ENCODE data around the gene SENP8. TPM values are rescaled to one million over a fixed set of nuclear protein-coding genes. Genes with fewer than 3 reads are reported as not detected.

The SENP8 gene
- total RNA-seq, 6 experiments from 2014 or later: 3.4 to 4.8 (median 3.8) TPM

DNA sequence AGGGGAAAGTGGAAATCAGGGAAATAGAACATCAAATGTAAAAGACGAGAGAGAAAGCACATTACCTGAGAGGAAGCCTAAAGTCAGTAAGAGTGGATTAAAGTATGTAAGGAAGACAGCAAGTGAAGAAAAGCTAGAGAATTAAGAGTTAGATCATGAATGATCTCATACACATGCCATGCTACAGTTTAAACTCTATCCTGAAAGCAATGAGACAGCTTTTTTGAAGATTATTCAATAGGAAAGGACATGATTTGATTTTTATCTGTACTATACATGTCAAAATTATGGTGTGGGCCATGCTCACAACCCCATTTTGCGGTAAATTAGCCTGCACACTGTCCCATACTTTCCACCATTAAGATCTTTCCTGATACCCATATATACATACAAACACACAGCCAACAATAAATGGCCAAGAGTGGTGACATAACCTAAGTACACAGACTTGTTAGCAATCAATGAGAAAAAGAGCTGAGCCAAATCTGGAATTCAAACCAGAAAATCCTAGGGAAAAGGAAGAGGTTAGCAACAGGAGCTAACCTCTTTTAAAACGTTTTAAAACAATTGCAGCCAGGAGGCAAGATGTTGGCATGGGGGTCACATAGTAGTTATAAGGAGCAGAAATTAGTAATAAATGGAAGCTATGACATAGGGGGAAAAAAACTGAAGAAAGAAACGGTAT lies 4.7 kb upstream of the SENP8 start:
- TF ChIP-seq, protein P1, sequence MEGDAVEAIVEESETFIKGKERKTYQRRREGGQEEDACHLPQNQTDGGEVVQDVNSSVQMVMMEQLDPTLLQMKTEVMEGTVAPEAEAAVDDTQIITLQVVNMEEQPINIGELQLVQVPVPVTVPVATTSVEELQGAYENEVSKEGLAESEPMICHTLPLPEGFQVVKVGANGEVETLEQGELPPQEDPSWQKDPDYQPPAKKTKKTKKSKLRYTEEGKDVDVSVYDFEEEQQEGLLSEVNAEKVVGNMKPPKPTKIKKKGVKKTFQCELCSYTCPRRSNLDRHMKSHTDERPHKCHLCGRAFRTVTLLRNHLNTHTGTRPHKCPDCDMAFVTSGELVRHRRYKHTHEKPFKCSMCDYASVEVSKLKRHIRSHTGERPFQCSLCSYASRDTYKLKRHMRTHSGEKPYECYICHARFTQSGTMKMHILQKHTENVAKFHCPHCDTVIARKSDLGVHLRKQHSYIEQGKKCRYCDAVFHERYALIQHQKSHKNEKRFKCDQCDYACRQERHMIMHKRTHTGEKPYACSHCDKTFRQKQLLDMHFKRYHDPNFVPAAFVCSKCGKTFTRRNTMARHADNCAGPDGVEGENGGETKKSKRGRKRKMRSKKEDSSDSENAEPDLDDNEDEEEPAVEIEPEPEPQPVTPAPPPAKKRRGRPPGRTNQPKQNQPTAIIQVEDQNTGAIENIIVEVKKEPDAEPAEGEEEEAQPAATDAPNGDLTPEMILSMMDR (IDR thresholded peaks at IDR 0.05): no peak
- H3K4me3 Mint-ChIP-seq: no peak overlapping the region

DNA sequence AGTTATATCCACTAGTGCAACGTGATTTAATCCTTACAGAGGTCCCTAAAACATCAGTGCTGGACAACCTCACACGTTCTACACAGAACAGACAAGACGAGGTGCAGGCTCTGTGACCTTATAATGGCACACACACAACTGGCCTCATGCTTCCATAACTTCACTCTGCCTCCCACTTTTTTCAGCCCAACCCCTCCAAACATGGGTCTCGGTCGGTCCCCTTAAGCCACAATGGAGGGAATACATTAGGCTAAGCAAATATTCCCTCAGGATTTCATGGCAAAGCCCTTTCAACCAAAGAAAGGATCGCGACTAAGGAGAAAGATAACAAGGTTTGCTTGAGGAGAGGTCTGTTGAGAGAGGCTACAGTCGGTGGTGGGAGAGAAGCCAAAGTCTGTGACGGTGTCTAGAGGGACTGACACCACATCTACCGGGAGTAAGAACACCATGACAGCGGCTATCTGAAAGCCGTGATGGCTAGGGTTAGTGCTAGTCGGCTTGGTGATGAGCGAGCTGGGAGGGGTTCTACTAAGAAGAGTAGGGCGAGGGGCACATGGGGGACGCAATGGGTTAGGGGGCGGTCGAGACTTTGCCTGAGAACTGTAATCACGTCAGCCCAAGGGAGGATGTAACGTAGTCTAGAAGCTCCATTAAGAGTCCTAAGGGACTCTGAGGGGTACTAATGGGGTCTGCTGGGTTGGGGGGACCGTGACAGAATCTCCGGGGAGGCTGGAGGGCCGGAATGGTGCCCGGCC lies 1.3 kb upstream of the SENP8 start:
- H3K36me3 Mint-ChIP-seq (ENCODE audit: low read depth): peaks cover 4% of the 10 kb centered on the region; the same call in 1 of the 2 replicates
- no peak for DNase-seq
- H3K27me3 Mint-ChIP-seq (ENCODE audit: insufficient read depth): peaks cover 3% of the 10 kb centered on the region; the same call in 1 of the 2 replicates
- TF ChIP-seq, protein P1 (IDR thresholded peaks at IDR 0.05): no peak
- peak overlapping the region; percentile 89 for H3K27ac Mint-ChIP-seq
- peaks cover 57% of the 10 kb centered on the region for H3K4me1 Mint-ChIP-seq (ENCODE audit: low read depth)
- no peaks in the 10 kb centered on the region for H3K9me3 Mint-ChIP-seq
- peak overlapping the region; percentile 94 for H3K4me3 Mint-ChIP-seq

More for the DNA sequence above, 4.7 kb upstream of the SENP8 start:
- DNase-seq: no peak
- peaks cover 2% of the 10 kb centered on the region; the same call in 1 of the 2 replicates for H3K27me3 Mint-ChIP-seq (ENCODE audit: insufficient read depth)
- H3K4me1 Mint-ChIP-seq (ENCODE audit: low read depth): peaks cover 52% of the 10 kb centered on the region
- H3K27ac Mint-ChIP-seq: peak overlapping the region; percentile 38
- no peaks in the 10 kb centered on the region for H3K9me3 Mint-ChIP-seq
- no peaks in the 10 kb centered on the region; the same call in 1 of the 2 replicates for H3K36me3 Mint-ChIP-seq (ENCODE audit: low read depth)

DNA sequence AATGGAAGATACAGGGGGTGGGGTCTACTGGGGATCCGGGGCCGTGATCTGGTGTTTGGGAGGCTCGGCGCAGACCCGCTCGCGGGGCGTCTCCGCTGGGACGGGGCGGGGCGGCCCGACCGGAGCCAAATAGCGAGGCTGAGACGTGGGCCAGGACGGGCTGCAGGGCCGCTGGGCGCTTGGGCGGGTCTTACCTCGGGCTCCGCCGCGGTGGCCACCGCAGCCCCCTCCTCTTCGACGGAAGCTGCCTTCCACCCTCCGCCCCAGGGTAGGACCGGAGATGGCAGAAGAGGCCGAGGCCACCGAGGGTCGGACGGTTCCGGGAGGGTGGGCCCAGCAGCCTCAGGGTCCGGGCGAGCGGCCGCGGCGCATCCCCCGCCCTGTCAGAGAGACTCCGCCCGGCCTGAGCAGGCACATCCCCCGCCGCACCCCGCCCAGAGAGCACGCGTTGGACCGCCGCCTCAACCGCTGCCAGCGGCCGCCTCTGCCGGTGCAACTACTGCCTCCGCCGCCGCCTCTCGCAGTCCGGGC lies 652 bp upstream of the SENP8 start:
- Mint-ChIP-seq H3K27ac (peak overlapping the region; percentile 89), H3K4me3 (peak overlapping the region; percentile 94), H3K27me3 (ENCODE audit: insufficient read depth) (peaks cover 3% of the 10 kb centered on the region; the same call in 1 of the 2 replicates), H3K36me3 (ENCODE audit: low read depth) (peaks cover 4% of the 10 kb centered on the region; the same call in 1 of the 2 replicates), H3K4me1 (ENCODE audit: low read depth) (peaks cover 53% of the 10 kb centered on the region), H3K9me3 (no peaks in the 10 kb centered on the region)
- DNase-seq: peak; percentile 72
- TF ChIP-seq, protein P1 (IDR thresholded peaks at IDR 0.05): no peak

DNA sequence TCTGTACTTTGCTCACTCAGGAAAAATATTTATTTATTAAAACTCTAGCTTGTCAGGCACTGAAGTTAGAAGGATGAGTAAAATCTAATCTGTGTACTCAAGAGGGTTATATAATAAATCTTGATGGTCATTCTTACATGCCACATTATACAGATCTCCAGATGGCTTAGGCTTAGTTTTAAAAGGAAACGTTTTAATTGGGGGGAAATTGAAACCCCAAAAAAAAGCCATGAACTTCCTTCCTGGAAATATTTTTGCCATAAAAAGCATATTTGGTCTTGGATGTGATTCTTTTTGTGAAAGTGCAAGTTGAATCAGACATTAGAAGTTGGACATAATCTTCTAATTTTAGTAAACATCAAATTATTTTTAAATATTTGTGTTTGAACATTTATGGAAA lies 6.0 kb downstream of the SENP8 start:
- Mint-ChIP-seq H3K4me3 (no peak overlapping the region), H3K9me3 (no peaks in the 10 kb centered on the region), H3K4me1 (ENCODE audit: low read depth) (peaks cover 8% of the 10 kb centered on the region), H3K27ac (no peak overlapping the region), H3K36me3 (ENCODE audit: low read depth) (no peaks in the 10 kb centered on the region), H3K27me3 (ENCODE audit: insufficient read depth) (no peaks in the 10 kb centered on the region)
- no peak for DNase-seq
- TF ChIP-seq, protein P1 (IDR thresholded peaks at IDR 0.05): no peak

DNA sequence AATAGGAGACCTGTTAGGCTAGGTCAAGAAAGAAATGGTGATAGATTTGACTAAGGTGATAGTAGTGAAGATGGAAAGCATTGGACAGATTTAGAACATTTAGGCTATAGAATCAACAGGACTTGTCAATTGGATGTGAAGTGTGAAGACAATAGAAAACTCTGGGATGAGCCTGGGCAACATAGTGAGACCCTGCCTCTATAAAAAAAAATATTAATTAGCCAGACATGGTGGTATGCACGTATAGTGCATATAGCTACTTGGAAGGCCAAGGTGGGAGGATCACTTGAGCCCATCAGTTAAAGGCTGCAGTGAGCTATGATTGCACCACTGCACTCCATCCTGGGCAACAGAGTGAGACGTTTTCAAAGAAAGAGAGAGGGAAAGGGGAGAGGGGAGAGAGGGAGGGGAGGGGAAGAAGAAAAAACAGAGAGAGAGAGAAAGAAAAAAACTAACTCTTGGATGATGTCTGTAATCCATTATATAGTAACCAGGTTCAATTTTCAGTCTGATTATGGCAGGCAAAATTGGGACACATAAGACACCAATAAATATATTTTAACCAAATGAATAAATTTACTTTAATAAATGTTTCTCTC lies 9.6 kb downstream of the SENP8 start:
- H3K27ac Mint-ChIP-seq: no peak overlapping the region

More for the DNA sequence above, 9.6 kb downstream of the SENP8 start:
- TF ChIP-seq, protein P1 (IDR thresholded peaks at IDR 0.05): no peak
- no peaks in the 10 kb centered on the region for H3K36me3 Mint-ChIP-seq (ENCODE audit: low read depth)
- H3K27me3 Mint-ChIP-seq (ENCODE audit: insufficient read depth): no peaks in the 10 kb centered on the region
- no peaks in the 10 kb centered on the region for H3K9me3 Mint-ChIP-seq
- no peak for DNase-seq
- H3K4me3 Mint-ChIP-seq: no peak overlapping the region
- no peaks in the 10 kb centered on the region for H3K4me1 Mint-ChIP-seq (ENCODE audit: low read depth)

All from HFFc6 (cell line).